GM20431 (cell line): Measurements from ENCODE around the gene CASP9.
"Not testable (repeated sequence)": the region's sequence is repeated elsewhere in the genome, so short reads cannot be mapped to it uniquely, and the experiment has no call there.

Source experiments
- in situ Hi-C: fragments of 300-500 bp; cut with MseI, MboI; formaldehyde crosslinking; loops from one replicate; pipeline ENCODE4 v1.15.0; 2020; ENCODE audit warnings: low sequenced_read_pairs; ENCODE audit not compliant: unreplicated experiment

Gene CASP9

DNA sequence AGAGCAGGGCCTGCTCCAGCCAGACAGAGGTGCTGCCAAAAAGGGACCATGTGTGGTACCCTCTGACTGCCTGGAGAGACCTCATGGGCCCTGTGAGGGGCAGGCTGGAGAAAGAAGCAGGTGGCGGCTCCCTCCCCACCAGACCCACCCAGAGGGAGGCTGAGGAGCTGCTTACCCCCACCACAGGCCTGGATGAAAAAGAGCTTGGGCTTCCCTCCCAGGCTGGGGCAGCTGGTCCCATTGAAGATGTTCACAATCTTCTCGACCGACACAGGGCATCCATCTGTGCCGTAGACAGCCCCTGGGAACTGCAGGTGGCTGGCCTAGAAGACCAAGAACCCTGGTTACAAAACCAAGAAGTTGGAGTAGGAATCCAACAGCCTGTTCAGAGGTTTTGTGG is 19.6 kb downstream of the CASP9 start:
- in situ Hi-C loops = no loop called here

DNA sequence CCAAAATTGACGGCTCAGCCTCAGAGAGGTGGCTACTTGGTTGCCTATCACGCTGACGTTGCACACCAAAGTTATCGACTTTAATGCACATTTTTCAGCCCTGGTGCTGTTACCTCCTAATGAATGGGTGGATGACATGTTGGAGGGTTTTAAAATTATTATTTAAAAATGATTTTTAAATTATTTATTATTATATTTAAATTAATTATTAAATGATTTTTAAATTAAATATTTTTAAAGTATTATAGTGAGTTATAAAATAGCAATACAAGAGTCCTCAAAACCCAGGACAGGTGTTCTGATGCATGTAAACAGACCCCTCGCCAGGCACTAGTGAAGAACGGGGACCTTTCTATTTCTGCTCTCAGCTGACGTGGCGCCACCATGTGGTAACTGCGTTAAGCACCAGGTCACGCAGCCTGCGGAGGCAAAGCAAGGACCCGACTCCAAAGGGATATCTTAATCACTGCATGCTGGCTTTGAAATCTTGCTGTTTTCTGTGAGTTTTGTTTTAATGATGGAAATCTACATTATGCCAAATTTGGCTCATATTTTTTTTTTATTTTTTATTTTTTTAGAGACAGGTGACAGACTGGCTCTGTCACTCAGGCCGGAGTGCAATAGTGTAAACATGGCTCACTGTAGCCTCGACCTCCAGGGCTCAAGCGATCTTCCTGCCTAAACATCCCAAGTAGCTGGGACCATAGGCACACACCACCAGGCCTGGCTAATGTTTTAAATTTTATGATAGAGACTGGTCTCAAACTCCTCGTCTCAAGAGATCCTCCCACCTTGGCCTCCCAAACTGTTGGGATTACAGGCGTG is 22.6 kb downstream of the CASP9 start:
- in situ Hi-C loops = no loop called here

DNA sequence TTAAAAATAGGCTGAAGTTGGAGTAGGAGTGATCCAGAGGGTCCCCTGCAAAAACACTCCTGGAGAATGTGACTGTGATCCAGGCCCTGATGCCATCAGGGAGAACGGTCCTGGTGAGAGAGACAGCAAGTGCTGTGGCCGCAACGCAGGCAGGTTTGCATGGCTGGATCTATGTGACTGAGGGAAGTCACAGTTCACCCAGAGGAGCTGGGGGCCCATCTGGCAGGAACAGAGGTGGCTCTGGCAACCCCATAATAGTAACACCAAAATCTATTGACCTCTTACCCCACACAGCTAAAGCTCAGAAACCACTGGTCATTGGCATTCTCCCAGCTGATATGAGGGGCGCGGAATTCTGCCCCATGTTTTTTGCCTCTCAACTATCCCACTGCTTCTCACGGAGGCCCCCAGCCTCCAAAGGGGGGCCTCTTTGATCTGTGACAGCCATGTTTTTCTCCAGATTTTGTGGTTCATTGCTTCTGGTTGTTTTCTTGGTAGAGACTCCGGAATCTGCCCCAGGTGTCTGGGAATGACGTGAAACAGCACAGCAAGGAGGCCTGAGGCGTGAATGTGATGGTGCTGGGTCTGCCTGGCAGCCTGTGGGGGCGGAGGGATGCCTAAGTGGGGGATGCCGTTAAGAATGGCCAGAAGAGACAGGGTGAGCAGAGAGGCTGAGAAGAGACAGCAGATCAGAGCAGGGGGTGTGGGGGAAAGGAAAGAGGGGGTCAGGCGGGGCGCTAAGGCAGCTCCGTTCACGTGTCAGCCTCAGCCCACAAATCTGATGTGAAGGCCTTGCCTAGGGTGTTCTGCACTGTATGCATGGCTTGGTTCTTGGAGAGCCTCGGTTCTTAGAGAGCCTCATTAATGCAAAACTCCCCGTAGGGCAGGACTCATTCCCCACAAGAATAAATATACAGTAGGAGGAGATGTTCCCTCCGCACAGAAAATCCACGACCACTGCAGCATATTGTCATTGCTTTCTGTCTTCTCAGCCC is 23.5 kb downstream of the CASP9 start:
- in situ Hi-C loops = no loop called here

DNA sequence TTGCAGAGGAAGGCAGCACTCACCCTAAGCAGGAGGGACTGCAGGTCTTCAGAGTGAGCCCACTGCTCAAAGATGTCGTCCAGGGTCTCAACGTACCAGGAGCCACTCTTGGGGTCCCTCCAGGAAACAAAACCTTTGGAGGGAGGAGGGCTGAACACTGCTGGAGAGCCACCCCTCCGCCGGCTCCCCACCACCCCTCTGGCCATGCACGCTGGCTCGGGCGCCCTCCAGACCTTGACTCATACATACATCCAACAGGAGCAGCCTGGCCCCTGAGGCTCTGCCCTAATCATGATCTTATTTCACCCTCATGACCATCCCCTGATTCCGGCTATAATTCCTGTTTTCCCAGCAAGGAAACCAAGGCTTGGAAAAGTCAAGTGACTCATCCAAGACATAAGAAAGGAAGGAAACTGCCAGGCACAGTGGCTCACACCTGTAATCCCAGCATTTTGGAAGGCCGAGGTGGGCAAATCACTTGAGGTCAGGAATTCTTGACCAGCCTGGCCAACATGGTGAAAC is 30.1 kb downstream of the CASP9 start:
- in situ Hi-C loops = no loop called here

DNA sequence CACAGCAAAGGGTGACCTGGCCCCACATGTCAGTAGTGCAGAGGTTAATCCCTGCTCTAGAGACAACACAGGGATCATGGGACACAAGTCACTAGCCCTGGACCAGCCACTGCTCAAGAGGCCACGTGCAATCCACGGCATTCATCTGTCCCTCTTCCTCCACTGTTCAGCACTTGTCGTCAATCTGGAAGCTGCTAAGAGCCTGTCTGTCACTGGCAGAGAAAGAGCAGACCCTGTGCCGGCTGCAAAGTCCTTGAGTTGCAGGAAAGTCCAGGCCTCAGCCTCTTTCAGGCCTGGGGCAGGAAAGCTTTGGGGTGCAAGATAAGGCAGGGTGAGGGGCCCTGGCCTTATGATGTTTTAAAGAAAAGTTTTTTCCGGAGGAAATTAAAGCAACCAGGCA is 31.4 kb downstream of the CASP9 start:
- in situ Hi-C loops = no loop called here

DNA sequence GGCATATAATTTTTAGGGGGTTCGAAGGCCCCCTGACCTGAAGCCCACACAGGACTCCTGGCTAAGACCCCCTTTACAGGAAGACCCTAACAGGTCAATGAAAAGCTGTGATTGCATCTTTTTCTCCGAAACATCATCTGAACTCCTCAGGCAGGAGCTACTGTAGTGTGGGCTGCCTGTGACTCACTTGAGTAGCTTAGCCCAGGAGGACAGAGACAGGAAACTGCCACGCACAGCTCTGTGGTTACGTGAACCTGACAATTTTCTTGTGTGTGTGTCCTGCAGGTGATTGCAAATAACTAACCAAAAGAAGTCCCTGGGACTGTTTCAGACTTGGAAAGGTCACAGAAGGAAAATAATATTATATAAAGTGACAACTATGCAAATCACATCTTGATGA is 33.0 kb downstream of the CASP9 start:
- in situ Hi-C loops = not testable (repeated sequence)

DNA sequence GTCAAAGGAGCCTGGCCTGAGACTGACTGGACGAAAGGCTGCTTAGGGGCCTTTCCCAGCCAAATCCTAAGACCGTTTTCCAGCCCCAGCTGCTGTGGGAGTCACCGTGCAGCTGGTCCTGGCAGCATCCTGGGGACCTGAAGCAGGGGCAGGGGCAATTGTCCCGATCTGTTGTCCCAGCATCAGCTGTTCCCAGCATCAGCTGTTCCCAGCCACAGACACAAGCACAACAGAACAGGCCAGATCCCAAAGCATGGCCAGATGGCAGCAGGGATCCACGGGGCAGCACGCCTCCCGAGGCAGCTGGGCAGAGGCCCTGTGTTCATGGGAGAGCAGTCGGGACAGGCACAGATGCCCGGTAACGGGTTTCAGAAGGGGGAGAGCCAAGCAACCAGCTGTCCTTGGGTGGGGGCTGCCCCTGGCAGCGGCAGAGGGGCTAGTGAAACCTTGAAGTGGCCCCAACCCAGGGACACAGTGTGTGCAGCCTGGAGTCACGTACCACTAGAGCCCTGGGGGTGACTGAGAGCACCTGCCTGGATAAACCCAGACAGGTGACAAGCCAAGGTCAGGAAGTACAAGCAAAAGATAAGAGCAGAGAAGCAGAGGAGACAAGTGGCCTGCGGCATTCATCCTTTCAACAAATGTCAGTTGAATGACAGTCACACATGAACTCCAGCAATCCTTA is 34.8 kb downstream of the CASP9 start:
- in situ Hi-C loops = no loop called here

DNA sequence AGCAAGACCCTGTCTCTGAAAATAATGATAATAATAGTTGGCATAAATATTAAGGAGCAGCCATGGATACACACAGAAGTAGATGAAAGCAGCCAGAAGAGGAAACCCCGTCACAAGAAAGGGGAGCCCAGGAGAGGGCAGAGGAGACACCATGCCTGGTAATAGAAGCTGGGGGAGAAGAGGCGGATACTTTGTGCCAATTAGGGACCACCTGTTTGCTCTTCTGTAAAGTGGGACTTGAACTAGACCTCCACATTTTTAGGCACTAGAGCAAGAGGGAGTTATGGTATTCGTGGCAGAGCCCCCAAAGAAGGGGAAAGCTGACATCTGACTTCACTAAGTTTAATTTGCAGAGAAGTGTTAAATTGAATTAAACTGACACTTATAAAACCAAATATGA is 35.6 kb downstream of the CASP9 start:
- in situ Hi-C loops = no loop called here

DNA sequence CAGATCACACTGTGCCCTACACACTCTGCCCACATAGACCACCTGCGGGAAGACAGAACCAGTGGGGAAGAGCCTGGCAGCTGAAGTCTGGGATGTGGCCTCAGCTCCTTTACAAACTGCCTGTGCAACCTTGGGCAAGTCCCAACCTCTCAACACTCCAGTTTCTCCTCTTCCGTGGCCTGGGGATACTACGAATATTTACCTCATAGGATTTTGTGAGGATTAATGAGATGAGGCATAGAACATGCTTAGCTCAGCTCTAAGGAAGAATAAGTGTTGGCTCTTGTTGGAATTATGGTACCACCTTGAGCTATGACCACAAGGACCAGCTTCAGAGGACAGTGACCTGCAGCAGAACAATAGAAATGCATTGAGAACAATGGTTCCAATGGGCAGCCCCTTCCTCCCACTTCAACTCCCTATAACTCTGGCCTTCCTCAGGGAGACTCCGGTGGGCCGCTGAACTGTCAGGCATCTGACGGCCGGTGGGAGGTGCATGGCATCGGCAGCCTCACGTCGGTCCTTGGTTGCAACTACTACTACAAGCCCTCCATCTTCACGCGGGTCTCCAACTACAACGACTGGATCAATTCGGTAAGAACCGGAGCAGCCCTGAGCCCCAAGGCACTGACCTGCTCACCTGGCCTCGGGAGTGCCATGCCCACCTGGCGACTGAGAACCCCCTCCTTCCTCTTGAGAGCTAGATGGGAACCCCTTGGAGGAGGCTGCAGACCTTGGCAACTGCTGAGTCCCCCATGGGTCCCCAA is 37.0 kb downstream of the CASP9 start:
- in situ Hi-C loops = not testable (repeated sequence)

DNA sequence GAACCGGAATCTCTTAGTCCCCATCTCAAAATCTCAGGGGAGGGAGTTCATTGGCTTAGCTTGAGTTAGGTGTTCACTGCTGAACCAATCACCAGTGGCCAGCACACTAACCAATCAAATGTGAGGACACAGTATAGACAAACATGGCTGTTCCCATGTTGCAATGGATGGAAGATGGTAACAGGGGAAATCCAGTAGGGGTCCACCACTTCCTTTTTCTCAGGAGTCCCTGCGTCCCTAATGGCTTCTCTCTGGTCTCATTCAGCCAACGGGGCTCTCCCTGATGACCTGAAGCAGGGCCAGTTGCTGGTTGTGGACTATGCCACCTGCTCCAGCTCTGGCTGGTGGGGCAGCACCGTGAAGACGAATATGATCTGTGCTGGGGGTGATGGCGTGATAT is 38.4 kb downstream of the CASP9 start:
- in situ Hi-C loops = no loop called here

DNA sequence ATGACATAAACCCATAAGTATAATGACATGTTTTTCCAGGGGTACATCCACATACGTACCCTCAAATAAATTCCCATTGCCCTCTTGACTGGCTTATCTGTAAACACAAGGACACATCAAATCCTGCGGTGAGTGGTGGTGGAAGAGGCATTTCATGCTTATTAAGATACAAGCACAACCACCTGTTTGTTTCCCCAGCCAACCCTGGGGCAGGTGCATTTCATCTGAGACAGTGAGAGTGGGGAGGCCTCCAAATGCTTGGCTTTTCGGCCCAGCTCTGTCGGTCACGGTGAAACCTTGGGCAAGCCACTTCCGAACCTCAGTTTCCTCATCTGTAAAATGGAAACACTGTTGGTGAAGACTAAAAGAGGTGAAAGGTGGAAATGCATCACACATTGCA is 39.6 kb downstream of the CASP9 start:
- in situ Hi-C loops = not testable (repeated sequence)

DNA sequence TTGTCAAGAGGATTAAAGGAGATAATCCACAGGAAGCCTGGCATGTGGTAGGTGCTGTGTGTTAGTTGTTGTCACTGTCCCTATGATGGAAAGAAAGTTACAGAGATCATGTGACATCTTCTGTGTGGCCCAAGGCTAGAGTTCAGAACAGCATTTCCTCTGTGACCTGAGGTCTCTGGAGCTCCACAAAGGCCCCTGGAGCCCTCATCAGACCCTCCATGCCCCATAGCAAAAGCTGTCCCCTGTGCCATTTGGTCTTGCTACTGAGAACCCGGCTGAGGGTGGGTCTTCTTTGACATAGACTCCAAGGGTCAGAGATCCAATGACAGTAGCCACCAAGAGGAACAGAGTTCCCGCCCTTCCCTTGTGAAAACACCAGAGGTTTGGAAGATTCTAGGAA is 40.0 kb downstream of the CASP9 start:
- in situ Hi-C loops = no loop called here

DNA sequence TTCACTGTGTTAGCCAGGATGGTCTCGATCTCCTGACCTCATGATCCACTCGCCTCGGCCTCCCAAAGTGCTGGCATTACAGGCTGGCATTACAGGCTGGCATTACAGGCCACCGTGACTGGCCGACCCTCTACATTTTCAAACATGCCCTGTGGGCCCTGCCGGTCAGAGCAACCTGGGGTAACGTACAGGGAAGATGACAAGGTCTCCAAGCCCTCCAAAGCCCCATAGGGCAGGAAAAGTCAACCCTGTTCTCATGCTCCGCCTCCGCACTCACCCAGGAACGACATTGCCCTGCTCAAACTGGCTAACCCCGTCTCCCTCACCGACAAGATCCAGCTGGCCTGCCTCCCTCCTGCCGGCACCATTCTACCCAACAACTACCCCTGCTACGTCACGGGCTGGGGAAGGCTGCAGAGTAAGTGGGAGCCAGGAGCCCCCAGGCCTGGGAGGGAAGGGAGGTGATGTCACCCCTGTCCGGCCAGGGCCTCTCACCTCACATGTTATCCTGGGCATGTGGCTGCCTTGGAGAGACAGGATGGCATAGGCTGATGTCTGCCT is 41.0 kb downstream of the CASP9 start:
- in situ Hi-C loops = not testable (repeated sequence)

DNA sequence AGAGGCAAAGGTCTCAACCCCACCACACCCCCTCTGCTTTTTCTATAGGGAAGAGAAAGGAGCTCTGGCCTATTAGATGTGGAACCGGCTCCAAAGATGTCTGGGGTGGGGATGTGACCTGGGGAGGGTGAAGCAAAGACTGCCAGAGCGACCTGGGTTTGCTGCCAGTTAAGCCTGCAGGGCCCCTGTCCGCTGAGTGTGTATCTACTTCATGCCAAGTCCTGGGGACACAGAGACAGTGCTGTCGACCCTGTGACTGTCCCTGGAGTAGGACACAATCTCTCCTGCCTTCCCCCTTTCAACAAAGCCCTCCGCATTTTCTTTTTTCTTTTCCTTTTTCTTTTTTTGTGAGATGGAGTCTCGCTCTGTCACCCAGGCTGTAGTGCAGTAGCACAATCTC is 41.6 kb downstream of the CASP9 start:
- in situ Hi-C loops = not testable (repeated sequence)

DNA sequence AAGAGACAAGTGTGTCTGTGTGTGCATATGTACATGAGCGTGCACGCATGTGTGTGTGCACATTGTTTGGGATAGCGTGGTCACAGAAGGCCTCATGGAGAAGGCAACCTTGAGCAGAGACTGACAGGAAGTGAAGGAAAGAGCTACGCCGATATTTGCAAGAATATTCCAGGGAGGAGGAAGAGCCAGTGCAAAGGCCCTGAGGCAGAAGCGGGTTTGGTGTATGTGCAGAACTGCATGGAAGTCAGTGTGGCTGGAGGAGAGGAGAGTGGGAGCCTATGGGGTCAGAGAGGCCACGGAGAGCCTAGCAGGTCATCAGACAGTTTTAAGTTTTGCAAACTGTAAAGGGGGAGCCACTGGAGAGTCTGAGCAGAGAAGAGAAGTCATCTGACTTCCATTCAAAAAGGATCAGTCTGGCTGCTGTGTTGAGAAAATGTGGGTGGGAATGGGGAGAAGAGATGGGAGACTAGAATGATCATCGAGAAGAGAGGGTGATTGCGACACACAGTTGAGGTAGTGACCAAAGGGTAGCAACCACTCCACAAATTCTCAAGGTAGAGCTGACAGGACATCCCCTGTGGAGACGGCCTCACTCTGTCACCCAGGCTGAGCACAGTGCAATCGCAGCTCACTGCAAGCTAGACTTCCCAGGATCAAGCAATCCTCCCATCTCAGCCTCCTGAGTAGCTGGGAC is 44.2 kb downstream of the CASP9 start:
- in situ Hi-C loops = no loop called here

DNA sequence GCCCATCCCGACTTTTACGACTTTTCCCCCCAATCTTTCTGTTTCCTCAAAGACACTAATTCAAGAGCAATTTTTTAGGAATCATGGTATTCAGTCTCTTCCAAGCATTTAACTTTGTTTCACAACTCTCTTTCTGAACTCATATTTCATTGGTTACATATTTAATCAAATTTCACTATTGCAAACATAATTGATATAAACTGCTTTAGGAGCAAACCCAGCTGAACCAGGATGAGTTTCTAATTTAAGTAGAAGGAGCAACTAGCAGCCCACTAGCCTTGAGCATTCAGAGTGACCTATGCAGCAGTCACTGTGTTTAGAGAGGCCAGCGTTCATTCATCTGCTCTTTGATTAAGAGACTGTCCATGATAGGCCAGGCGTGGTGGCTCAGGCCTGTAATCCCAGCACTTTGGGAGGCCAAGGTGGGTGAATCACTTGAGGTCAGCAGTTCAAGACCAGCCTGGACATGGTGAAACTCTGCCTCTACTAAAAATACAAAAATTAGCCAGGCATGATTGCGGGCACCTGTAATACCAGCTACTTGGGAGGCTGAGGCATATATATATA is 46.3 kb downstream of the CASP9 start:
- in situ Hi-C loops = no loop called here

DNA sequence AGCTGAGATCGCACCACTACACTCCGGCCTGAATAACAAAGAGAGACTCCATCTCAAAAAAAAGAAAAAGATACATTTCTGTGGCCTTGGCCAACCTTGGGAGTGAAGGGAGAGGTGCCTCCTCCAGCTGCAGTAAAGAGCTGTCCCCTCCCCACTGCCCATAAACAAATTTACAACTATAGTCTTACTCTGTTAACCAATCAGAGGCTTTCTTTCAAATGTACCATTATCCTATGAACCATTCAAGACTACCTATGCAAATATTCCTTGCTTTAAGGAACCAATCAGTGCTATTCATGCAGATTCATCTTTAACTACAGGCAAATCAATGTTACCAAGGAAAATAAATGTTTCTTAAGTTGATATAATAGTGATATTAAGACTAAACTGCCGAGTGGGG is 47.1 kb downstream of the CASP9 start:
- in situ Hi-C loops = no loop called here

DNA sequence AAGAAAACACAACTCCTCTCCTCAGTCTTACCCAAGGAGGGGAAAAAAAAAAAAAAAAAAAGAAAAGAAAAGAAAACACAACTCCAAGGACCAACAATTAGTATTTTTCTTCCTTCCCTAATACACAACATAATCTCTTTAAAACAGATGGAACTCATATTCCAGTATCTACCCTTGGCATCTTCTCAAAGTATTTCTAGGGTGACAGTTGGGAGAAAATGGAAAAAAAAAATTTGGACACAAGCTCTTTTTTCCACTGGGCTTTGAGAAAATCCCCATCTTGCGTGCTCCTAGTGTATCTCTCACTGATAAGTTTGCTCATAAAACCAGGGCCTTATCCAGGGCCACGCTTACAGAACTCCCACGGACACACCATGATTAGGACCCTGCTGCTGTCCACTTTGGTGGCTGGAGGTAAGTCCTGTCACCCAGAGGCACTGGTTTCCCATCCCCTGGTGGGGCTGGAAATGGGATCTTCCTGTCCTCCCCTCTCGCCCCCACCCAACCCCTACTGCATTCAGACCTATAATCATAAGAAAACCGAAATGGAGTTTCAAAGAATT is 48.2 kb downstream of the CASP9 start, which contains the start of gene CELA2B:
Gene CELA2B (plus strand): TSS at position 353 of the 563 bp plus-strand sequence. CDS start 22 bp downstream, at position 375.
- in situ Hi-C loops = no loop called here
